HCT116 (cell line): Measurements from ENCODE around the gene CISTR. TPM values are rescaled to one million over a fixed set of nuclear protein-coding genes. Genes with fewer than 3 reads are reported as not detected.

ENCODE experiments used
- ATAC-seq: fragments of 200-7000 bp; cut with Tn5 transposase; 2 replicates; pipeline ENCODE4 v1.9.1; 2020; ENCODE audit warnings: mild to moderate bottlenecking, moderate library complexity
- BruUV-seq: library from RNA; stranded (reverse); fragments of 400-500 nt; replicated peaks from 2 replicates; lab custom pipeline; 2021; lab: Mats Ljungman, UMichigan
- CTCF ChIA-PET: fragments of 300-600 bp; sonication (Branson Sonifier 250); formaldehyde crosslinking; loops from one replicate; lab custom pipeline; 2021; ENCODE audit warnings: antibody characterized with exemption; lab: Charles Lee
- POLR2A ChIA-PET: fragments of 300-600, 350-600 bp; sonication (Branson Sonifier 250); formaldehyde crosslinking; loops from one replicate; lab custom pipeline; 2021; ENCODE audit warnings: antibody characterized with exemption; lab: Charles Lee
- RAD21 ChIA-PET, 2 experiments: fragments of 300-600 bp; sonication (Branson Sonifier 250); formaldehyde crosslinking; loops; one replicate each; lab custom pipeline; 2023; ENCODE audit warnings: low total read pairs in 2 of 2; ENCODE audit not compliant: uncharacterized antibody in 2 of 2, unreplicated experiment in 2 of 2, low non-redundant PET in 1 of 2; lab: Charles Lee
- DNase-seq: peaks from one replicate; pipeline ENCODE4 v3.0.0-alpha.2; 2010; ENCODE audit warnings: low read depth, low spot score
- H2AFZ ChIP-seq: fragments of 200-600 bp; shearing (Covaris generic), sonication (generic); 2 replicates; pipeline ENCODE4 v1.6.1; 2017; ENCODE audit warnings: low read depth, mixed run types, mixed read lengths, antibody characterized with exemption, low read length; ENCODE audit not compliant: poor library complexity, severe bottlenecking
- H3K27ac ChIP-seq: 2 replicates; pipeline ENCODE4 v1.5.1; 2012; ENCODE audit warnings: low read depth, low read length
- H3K27me3 ChIP-seq: fragments of 200-600 bp; sonication (generic); 2 replicates; pipeline ENCODE4 v1.6.1; 2016; ENCODE audit warnings: mixed run types, low read length, mixed read lengths; ENCODE audit not compliant: insufficient read depth
- H3K36me3 ChIP-seq, 2 experiments: fragments of 200-500 bp in 1 of 2; fragments of 200-600 bp in 1 of 2; sonication (Bioruptor generic) in 1 of 2; sonication (generic) in 1 of 2; 2 replicates each; pipeline versions ENCODE4 v1.5.1 to v1.6.1; 2014 to 2016; ENCODE audit warnings: low read length in 2 of 2, inconsistent platforms in 1 of 2, mixed read lengths in 1 of 2, mixed run types in 1 of 2; ENCODE audit not compliant: insufficient read depth in 2 of 2, control insufficient read depth in 1 of 2
- H3K4me1 ChIP-seq, 2 experiments: fragments of 200-600 bp in 1 of 2; sonication (generic) in 1 of 2; 2 replicates each; pipeline versions ENCODE4 v1.5.1 to v1.6.1; 2012 to 2017; ENCODE audit warnings: low read length in 2 of 2, inconsistent platforms in 1 of 2, mild to moderate bottlenecking in 1 of 2, mixed read lengths in 1 of 2, mixed run types in 1 of 2, moderate library complexity in 1 of 2; ENCODE audit not compliant: insufficient read depth in 2 of 2, control insufficient read depth in 1 of 2
- H3K4me2 ChIP-seq: fragments of 200-600 bp; sonication (generic); 2 replicates; pipeline ENCODE4 v1.6.1; 2017; ENCODE audit warnings: mixed run types, low read length, mixed read lengths
- H3K4me3 ChIP-seq, 2 experiments: fragments of 200-600 bp in 1 of 2; sonication (generic) in 1 of 2; replicated peaks in 1 of 2; 2 replicates each; pipeline ENCODE4 v1.5.1; 2011 to 2016; ENCODE audit warnings: low read length in 2 of 2, control low read depth in 1 of 2, low read depth in 1 of 2, mild to moderate bottlenecking in 1 of 2, mixed read lengths in 1 of 2, mixed run types in 1 of 2
- H3K79me2 ChIP-seq: fragments of 200-600 bp; sonication (generic); 2 replicates; pipeline ENCODE4 v1.6.1; 2017; ENCODE audit warnings: mild to moderate bottlenecking, mixed run types, low read length, moderate library complexity, mixed read lengths; ENCODE audit not compliant: insufficient read depth
- H3K9ac ChIP-seq: fragments of 200-600 bp; sonication (generic); 2 replicates; pipeline ENCODE4 v1.6.1; 2016; ENCODE audit warnings: low read length, mixed read lengths
- H3K9me2 ChIP-seq: fragments of 200-600 bp; sonication (generic), shearing (Covaris generic); 2 replicates; pipeline ENCODE4 v1.6.1; 2017; ENCODE audit warnings: mixed run types, mild to moderate bottlenecking, moderate library complexity; ENCODE audit not compliant: insufficient read depth
- H3K9me3 ChIP-seq, 2 experiments: fragments of 200-500 bp in 1 of 2; fragments of 200-600 bp in 1 of 2; sonication (Bioruptor generic) in 1 of 2; sonication (generic) in 1 of 2; 2 replicates each; pipeline ENCODE4 v1.6.1; 2014 to 2017; ENCODE audit warnings: low read length in 2 of 2, mixed read lengths in 2 of 2, inconsistent platforms in 1 of 2, low read depth in 1 of 2, mild to moderate bottlenecking in 1 of 2, mixed run types in 1 of 2, moderate library complexity in 1 of 2; ENCODE audit not compliant: control insufficient read depth in 1 of 2, insufficient read depth in 1 of 2
- H4K20me1 ChIP-seq: fragments of 200-600 bp; sonication (generic), shearing (Covaris generic); 2 replicates; pipeline ENCODE4 v1.6.1; 2017; ENCODE audit warnings: mixed run types, mild to moderate bottlenecking, moderate library complexity; ENCODE audit not compliant: insufficient read depth
- CBX3 ChIP-seq: IDR thresholded peaks from 2 replicates; pipeline ENCODE4 v1.6.1; 2012; ENCODE audit warnings: low read depth
- CEBPB ChIP-seq: IDR thresholded peaks from 2 replicates; pipeline ENCODE4 v1.6.1; 2012; ENCODE audit warnings: low read depth
- CTCF ChIP-seq, 3 experiments: fragments of 200-600 bp in 1 of 3; sonication (generic) in 1 of 3; IDR thresholded peaks in 2 of 3; conservative IDR thresholded peaks in 1 of 3; 2 replicates each; pipeline ENCODE4 v1.5.1; 2012 to 2017; ENCODE audit warnings: low read depth in 2 of 3, low read length in 2 of 3, antibody characterized with exemption in 1 of 3, borderline replicate concordance in 1 of 3, control low read depth in 1 of 3, mild to moderate bottlenecking in 1 of 3, mixed read lengths in 1 of 3, mixed run types in 1 of 3, moderate library complexity in 1 of 3; ENCODE audit not compliant: insufficient read depth in 1 of 3
- EZH2phosphoT487 ChIP-seq: fragments of 200-600 bp; IDR thresholded peaks from 2 replicates; pipeline ENCODE4 v1.6.1; 2018; ENCODE audit warnings: antibody characterized with exemption, borderline replicate concordance
- FOSL1 ChIP-seq: IDR thresholded peaks from 2 replicates; pipeline ENCODE4 v1.6.1; 2012; ENCODE audit warnings: low read depth
- JUND ChIP-seq: IDR thresholded peaks from 2 replicates; pipeline ENCODE4 v1.6.1; 2012
- MAX ChIP-seq: IDR thresholded peaks from 2 replicates; pipeline ENCODE4 v1.6.1; 2012
- POLR2AphosphoS5 ChIP-seq: IDR thresholded peaks from 2 replicates; pipeline ENCODE4 v1.6.1; 2011; ENCODE audit warnings: mild to moderate bottlenecking, low read depth, low read length, moderate library complexity
- RAD21 ChIP-seq: IDR thresholded peaks from 2 replicates; pipeline ENCODE4 v1.6.1; 2012; ENCODE audit warnings: low read depth, mild to moderate bottlenecking
- SIN3A ChIP-seq: IDR thresholded peaks from 2 replicates; pipeline ENCODE4 v1.6.1; 2012; ENCODE audit warnings: low read depth
- ZFX ChIP-seq: fragments of 450-650 bp; IDR thresholded peaks from 2 replicates; pipeline ENCODE4 v1.6.1; 2017
- ZNF274 ChIP-seq: fragments of 200-500 bp; sonication (Bioruptor generic); IDR thresholded peaks from 2 replicates; pipeline ENCODE4 v1.6.1; 2014; ENCODE audit warnings: mild to moderate bottlenecking, low read depth, low read length, inconsistent platforms
- intact Hi-C: fragments of 100-400 bp; cut with micrococcal nuclease; formaldehyde crosslinking; loops from 2 replicates; pipeline ENCODE4 v1.10.0; 2022
- total RNA-seq: library from RNA; stranded (reverse); gene quantifications from one replicate; pipeline ENCODE4 v1.2.1, GENCODE V29; 2021; ENCODE audit not compliant: unreplicated experiment
- TF ChIP-seq, protein P1 (sequence below): IDR thresholded peaks from 2 replicates; pipeline ENCODE4 v1.6.1; 2011; ENCODE audit warnings: mild to moderate bottlenecking, low read length, moderate library complexity; ENCODE audit not compliant: insufficient replicate concordance; ENCODE audit errors: extremely low read depth
- TF ChIP-seq, protein P2 (sequence below): IDR thresholded peaks from 2 replicates; pipeline ENCODE4 v1.6.1; 2012; ENCODE audit warnings: low read depth

Gene CISTR
- total RNA-seq, 1 experiment from 2014 or later = not detected

DNA sequence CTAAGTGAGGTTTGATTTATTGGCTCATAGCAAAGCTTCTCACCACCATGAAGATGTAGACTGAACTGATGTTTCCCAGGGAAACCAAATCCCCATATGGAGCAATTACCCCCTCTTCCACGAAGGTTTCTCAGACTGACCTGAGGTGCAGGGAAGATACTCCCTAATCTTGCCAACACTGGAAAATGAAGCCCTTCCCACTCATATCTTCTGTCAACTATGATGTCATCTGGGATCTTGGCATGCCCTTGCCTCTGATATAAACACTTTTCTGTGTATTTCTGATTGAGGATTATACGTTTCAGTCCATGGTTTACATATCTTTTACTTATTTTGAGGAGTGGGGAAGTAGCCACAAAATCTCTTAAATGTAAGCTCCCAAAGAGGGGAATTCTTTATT, 14.1 kb upstream of the CISTR start:
- Histone ChIP-seq H3K27ac (no peak overlapping the region), H3K4me3 (no peak overlapping the region), H3K9me2 (no peaks in the 10 kb centered on the region), H3K9me3 (no peaks in the 10 kb centered on the region), H3K4me2 (no peak overlapping the region), H3K9ac (no peak overlapping the region), H3K36me3 (no peaks in the 10 kb centered on the region), H3K79me2 (no peaks in the 10 kb centered on the region), H4K20me1 (no peaks in the 10 kb centered on the region), H2AFZ (no peak overlapping the region), H3K27me3 (peaks cover 4% of the 10 kb centered on the region; the same call in 1 of the 2 replicates), H3K4me1 (peaks cover 9 to 13% of the 10 kb centered on the region in 2 experiments)
- RAD21 ChIA-PET = interaction anchor here in 1 of 2 experiments (0.6 kb wide), 1 partner anchor 134 kb away, joined by 4 read pairs; no protein-coding TSS in a partner anchor
- ATAC-seq (no peak), DNase-seq (no peak)
- intact Hi-C loops = loop anchor here (5.0 kb wide), 2 partner anchors 221 to 441 kb away; partner anchors contain the start of gene HOXC10
- BruUV-seq = no TSS peak
- POLR2A ChIA-PET = no interaction called here
- CTCF ChIA-PET = interaction anchor here (1.0 kb wide), 1 partner anchor 222 kb away, joined by 3 read pairs; no protein-coding TSS in a partner anchor
- TF ChIP-seq, protein P1, sequence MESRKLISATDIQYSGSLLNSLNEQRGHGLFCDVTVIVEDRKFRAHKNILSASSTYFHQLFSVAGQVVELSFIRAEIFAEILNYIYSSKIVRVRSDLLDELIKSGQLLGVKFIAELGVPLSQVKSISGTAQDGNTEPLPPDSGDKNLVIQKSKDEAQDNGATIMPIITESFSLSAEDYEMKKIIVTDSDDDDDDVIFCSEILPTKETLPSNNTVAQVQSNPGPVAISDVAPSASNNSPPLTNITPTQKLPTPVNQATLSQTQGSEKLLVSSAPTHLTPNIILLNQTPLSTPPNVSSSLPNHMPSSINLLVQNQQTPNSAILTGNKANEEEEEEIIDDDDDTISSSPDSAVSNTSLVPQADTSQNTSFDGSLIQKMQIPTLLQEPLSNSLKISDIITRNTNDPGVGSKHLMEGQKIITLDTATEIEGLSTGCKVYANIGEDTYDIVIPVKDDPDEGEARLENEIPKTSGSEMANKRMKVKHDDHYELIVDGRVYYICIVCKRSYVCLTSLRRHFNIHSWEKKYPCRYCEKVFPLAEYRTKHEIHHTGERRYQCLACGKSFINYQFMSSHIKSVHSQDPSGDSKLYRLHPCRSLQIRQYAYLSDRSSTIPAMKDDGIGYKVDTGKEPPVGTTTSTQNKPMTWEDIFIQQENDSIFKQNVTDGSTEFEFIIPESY = no peak
- no peak for TF ChIP-seq CEBPB
- TF ChIP-seq, protein P2, sequence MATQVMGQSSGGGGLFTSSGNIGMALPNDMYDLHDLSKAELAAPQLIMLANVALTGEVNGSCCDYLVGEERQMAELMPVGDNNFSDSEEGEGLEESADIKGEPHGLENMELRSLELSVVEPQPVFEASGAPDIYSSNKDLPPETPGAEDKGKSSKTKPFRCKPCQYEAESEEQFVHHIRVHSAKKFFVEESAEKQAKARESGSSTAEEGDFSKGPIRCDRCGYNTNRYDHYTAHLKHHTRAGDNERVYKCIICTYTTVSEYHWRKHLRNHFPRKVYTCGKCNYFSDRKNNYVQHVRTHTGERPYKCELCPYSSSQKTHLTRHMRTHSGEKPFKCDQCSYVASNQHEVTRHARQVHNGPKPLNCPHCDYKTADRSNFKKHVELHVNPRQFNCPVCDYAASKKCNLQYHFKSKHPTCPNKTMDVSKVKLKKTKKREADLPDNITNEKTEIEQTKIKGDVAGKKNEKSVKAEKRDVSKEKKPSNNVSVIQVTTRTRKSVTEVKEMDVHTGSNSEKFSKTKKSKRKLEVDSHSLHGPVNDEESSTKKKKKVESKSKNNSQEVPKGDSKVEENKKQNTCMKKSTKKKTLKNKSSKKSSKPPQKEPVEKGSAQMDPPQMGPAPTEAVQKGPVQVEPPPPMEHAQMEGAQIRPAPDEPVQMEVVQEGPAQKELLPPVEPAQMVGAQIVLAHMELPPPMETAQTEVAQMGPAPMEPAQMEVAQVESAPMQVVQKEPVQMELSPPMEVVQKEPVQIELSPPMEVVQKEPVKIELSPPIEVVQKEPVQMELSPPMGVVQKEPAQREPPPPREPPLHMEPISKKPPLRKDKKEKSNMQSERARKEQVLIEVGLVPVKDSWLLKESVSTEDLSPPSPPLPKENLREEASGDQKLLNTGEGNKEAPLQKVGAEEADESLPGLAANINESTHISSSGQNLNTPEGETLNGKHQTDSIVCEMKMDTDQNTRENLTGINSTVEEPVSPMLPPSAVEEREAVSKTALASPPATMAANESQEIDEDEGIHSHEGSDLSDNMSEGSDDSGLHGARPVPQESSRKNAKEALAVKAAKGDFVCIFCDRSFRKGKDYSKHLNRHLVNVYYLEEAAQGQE = no peak
- no peak for TF ChIP-seq JUND
- TF ChIP-seq EZH2phosphoT487 = no peak
- no peak for TF ChIP-seq ZNF274
- TF ChIP-seq CBX3 = no peak
- TF ChIP-seq RAD21 = no peak
- TF ChIP-seq FOSL1 = no peak
- no peak for TF ChIP-seq MAX
- TF ChIP-seq CTCF (IDR thresholded peaks at IDR 0.05 in 2 of 3, conservative IDR thresholded peaks at IDR 0.05 in 1 of 3; ENCODE audit: borderline replicate concordance in 1 of 3, insufficient read depth in 1 of 3, low read depth in 2 of 3, low read length in 2 of 3) = no peak
- TF ChIP-seq ZFX = no peak
- no peak for TF ChIP-seq SIN3A
- no peak for TF ChIP-seq POLR2AphosphoS5
